ENCODE measurements around the gene PKIG. TPM values are rescaled to one million over a fixed set of nuclear protein-coding genes. Genes with fewer than 3 reads are reported as not detected.

PKIG gene
- total RNA-seq, 1 donor from 2014 or later: 181 TPM

- Mint-ChIP-seq H3K9me3 (no peaks in the 10 kb centered on the region), H3K4me3 (no peak overlapping the region), H3K27me3 (no peaks in the 10 kb centered on the region), H3K4me1 (peaks cover 13% of the 10 kb centered on the region), H3K27ac (no peak overlapping the region), H3K36me3 (ENCODE audit: low read depth) (no peaks in the 10 kb centered on the region)
- POLR2A ChIA-PET: interaction anchor here (1.2 kb wide), 1 partner anchor 10 kb away, joined by 3 read pairs; the partner anchor contains the start of gene ADA
- CTCF ChIA-PET: no interaction called here
- ATAC-seq (ENCODE audit: low read depth) (no peak), DNase-seq (no peak)
- intact Hi-C loops (cut with micrococcal nuclease): no loop called here
- TF ChIP-seq CTCF (IDR thresholded peaks at IDR 0.05): no peak
These were observed 79.9 kb downstream of the PKIG start for GRCh38 chr20:44662261-44662660.

- no peaks in the 10 kb centered on the region for H3K27me3 Mint-ChIP-seq
- no peak for ATAC-seq (ENCODE audit: low read depth)
- intact Hi-C loops (cut with micrococcal nuclease): no loop called here
- peaks cover 13% of the 10 kb centered on the region for H3K4me1 Mint-ChIP-seq
- H3K36me3 Mint-ChIP-seq (ENCODE audit: low read depth): no peaks in the 10 kb centered on the region
- ChIA-PET CTCF (no interaction called here), POLR2A (interaction anchor here (0.6 to 1.4 kb wide), 3 partner anchors 12 to 663 kb away, joined by 3 to 5 read pairs (median 3); partner anchors contain the start of gene ADA)
- H3K4me3 Mint-ChIP-seq: no peak overlapping the region
- no peaks in the 10 kb centered on the region for H3K9me3 Mint-ChIP-seq
- no peak for DNase-seq
- TF ChIP-seq CTCF (IDR thresholded peaks at IDR 0.05): no peak
- H3K27ac Mint-ChIP-seq: no peak overlapping the region
These were observed 81.8 kb downstream of the PKIG start for GRCh38 chr20:44664131-44664530.

GRCh38 chr20:44666066-44666465 lies 83.7 kb downstream of the PKIG start:
- POLR2A ChIA-PET: no interaction called here
- CTCF ChIA-PET: interaction anchor here (3.1 kb wide), 1 partner anchor 19 kb away, joined by 9 read pairs; no protein-coding TSS in a partner anchor
- Mint-ChIP-seq H3K4me1 (peaks cover 12% of the 10 kb centered on the region), H3K4me3 (no peak overlapping the region), H3K27ac (no peak overlapping the region), H3K27me3 (no peaks in the 10 kb centered on the region), H3K36me3 (ENCODE audit: low read depth) (no peaks in the 10 kb centered on the region), H3K9me3 (no peaks in the 10 kb centered on the region)
- no peak for ATAC-seq (ENCODE audit: low read depth)
- no peak for TF ChIP-seq CTCF (IDR thresholded peaks at IDR 0.05)
- DNase-seq: no peak
- intact Hi-C loops (cut with micrococcal nuclease): no loop called here

Other genes with a start within 250 kb of the PKIG start
- gene R3HDML, start 245.5 kb upstream of the PKIG start, total RNA-seq: not detected in 2 replicates
- not detected in 2 replicates for gene HNF4A, start 226.9 kb upstream of the PKIG start, total RNA-seq
- gene TTPAL, start 106.7 kb upstream of the PKIG start, total RNA-seq: 27.5 and 27.7 TPM in 2 replicates
- 38.1 and 41.4 TPM in 2 replicates for gene SERINC3, start 60.5 kb upstream of the PKIG start, total RNA-seq
- gene ADA, start 69.1 kb downstream of the PKIG start, total RNA-seq: 68.9 and 72.3 TPM in 2 replicates
- gene CCN5, start 132.8 kb downstream of the PKIG start, total RNA-seq: not detected in 2 replicates
- gene KCNK15, start 163.3 kb downstream of the PKIG start, total RNA-seq: 0.09 TPM in 1 of 2 replicates, not detected in the other
- not detected in 2 replicates for gene RIMS4, start 228.0 kb downstream of the PKIG start, total RNA-seq

Measured in activated B cell treated with CpG ODN at 0.5 μM for 24 hours (primary cell).